Osteoblast (primary cell): ENCODE measurements around the gene TSPO2. TPM values are rescaled to one million over a fixed set of nuclear protein-coding genes. Genes with fewer than 3 reads are reported as not detected.

ENCODE experiments used
- DNase-seq: peaks from one replicate; pipeline ENCODE4 v3.0.0; 2011; ENCODE audit warnings: low spot score, mixed read lengths; ENCODE audit not compliant: insufficient read length; ENCODE audit errors: missing footprints
- H2AFZ ChIP-seq: 2 replicates; pipeline ENCODE4 v1.6.0; 2011; ENCODE audit warnings: mild to moderate bottlenecking, low read length
- H3K27ac ChIP-seq: 2 replicates; pipeline ENCODE4 v1.5.1; 2011; ENCODE audit warnings: mild to moderate bottlenecking, low read depth, low read length, moderate library complexity
- H3K27me3 ChIP-seq: 2 replicates; pipeline ENCODE4 v1.6.0; 2012; ENCODE audit warnings: mild to moderate bottlenecking, control low read depth, inconsistent platforms, low read length, moderate library complexity; ENCODE audit not compliant: insufficient read depth
- H3K36me3 ChIP-seq: 2 replicates; pipeline ENCODE4 v1.5.1; 2011; ENCODE audit warnings: mild to moderate bottlenecking, low read length, control low read depth, moderate library complexity; ENCODE audit not compliant: insufficient read depth
- H3K4me1 ChIP-seq: 2 replicates; pipeline ENCODE4 v1.5.1; 2011; ENCODE audit warnings: mild to moderate bottlenecking, low read length, control low read depth, moderate library complexity; ENCODE audit not compliant: insufficient read depth
- H3K4me2 ChIP-seq: 2 replicates; pipeline ENCODE4 v1.6.0; 2011; ENCODE audit warnings: mild to moderate bottlenecking, low read length; ENCODE audit not compliant: insufficient read depth
- H3K4me3 ChIP-seq: fragments of 200-600 bp; sonication (generic); 3 replicates; pipeline ENCODE4 v1.5.1; 2012; ENCODE audit warnings: mild to moderate bottlenecking, low read length, inconsistent platforms; ENCODE audit not compliant: insufficient read depth
- H3K79me2 ChIP-seq: 2 replicates; pipeline ENCODE4 v1.6.0; 2012; ENCODE audit warnings: mild to moderate bottlenecking, low read length, control low read depth, inconsistent platforms; ENCODE audit not compliant: insufficient read depth
- H3K9me3 ChIP-seq: 2 replicates; pipeline ENCODE4 v1.5.1; 2011; ENCODE audit warnings: low read depth, low read length, control low read depth
- H4K20me1 ChIP-seq: 2 replicates; pipeline ENCODE4 v1.6.0; 2012; ENCODE audit warnings: mild to moderate bottlenecking, low read length, control low read depth; ENCODE audit not compliant: insufficient read depth
- CTCF ChIP-seq: IDR thresholded peaks from 2 replicates; pipeline ENCODE4 v1.5.1; 2011; ENCODE audit warnings: mild to moderate bottlenecking, low read depth, low read length, moderate library complexity; ENCODE audit errors: extremely low read depth
- total RNA-seq: library from RNA; depleted of rRNA; stranded (reverse); fragments of >200 nt; gene quantifications from 2 replicates; pipeline ENCODE4 v1.2.3, GENCODE V29; 2012

The TSPO2 gene
- total RNA-seq, 1 donor: not detected

- TF ChIP-seq CTCF: no peak
These were observed 16.5 kb downstream of the TSPO2 start for GRCh38 chr6:41058783-41059181.

GRCh38 chr6:41059556-41059955 is 17.3 kb downstream of the TSPO2 start:
- no peaks in the 10 kb centered on the region for H3K9me3 ChIP-seq
- no peaks in the 10 kb centered on the region for H3K79me2 ChIP-seq
- TF ChIP-seq CTCF: no peak
- no peak overlapping the region for H3K27ac ChIP-seq
- H3K4me3 ChIP-seq: no peak overlapping the region
- H3K4me1 ChIP-seq: peaks cover 2% of the 10 kb centered on the region
- no peak overlapping the region for H3K4me2 ChIP-seq
- no peak overlapping the region for H2AFZ ChIP-seq
- peak; percentile 45 for DNase-seq
- no peaks in the 10 kb centered on the region for H3K36me3 ChIP-seq
- H3K27me3 ChIP-seq: peaks cover 3% of the 10 kb centered on the region
- H4K20me1 ChIP-seq: no peaks in the 10 kb centered on the region

More at GRCh38 chr6:41058783-41059181, 16.5 kb downstream of the TSPO2 start:
- Histone ChIP-seq H3K79me2 (no peaks in the 10 kb centered on the region), H3K36me3 (no peaks in the 10 kb centered on the region), H3K4me2 (no peak overlapping the region), H3K27ac (no peak overlapping the region), H3K9me3 (no peaks in the 10 kb centered on the region), H2AFZ (no peak overlapping the region), H3K4me1 (peaks cover 2% of the 10 kb centered on the region), H3K4me3 (no peak overlapping the region), H4K20me1 (no peaks in the 10 kb centered on the region), H3K27me3 (peaks cover 7% of the 10 kb centered on the region)
- DNase-seq: no peak

GRCh38 chr6:41061196-41061726 is 19.0 kb downstream of the TSPO2 start:
- no peak overlapping the region for H3K27ac ChIP-seq

GRCh38 chr6:41062056-41062455 is 19.8 kb downstream of the TSPO2 start:
- Histone ChIP-seq H3K27ac (no peak overlapping the region), H2AFZ (no peak overlapping the region), H3K4me2 (no peak overlapping the region), H3K36me3 (no peaks in the 10 kb centered on the region), H3K79me2 (no peaks in the 10 kb centered on the region), H3K27me3 (no peaks in the 10 kb centered on the region), H3K4me3 (no peak overlapping the region), H4K20me1 (no peaks in the 10 kb centered on the region), H3K9me3 (no peaks in the 10 kb centered on the region), H3K4me1 (peaks cover 2% of the 10 kb centered on the region)
- no peak for DNase-seq
- TF ChIP-seq CTCF: no peak

More at GRCh38 chr6:41061196-41061726, 19.0 kb downstream of the TSPO2 start:
- no peaks in the 10 kb centered on the region for H3K27me3 ChIP-seq
- no peak overlapping the region for H3K4me2 ChIP-seq
- DNase-seq: peak; percentile 15
- peaks cover 2% of the 10 kb centered on the region for H3K4me1 ChIP-seq
- no peaks in the 10 kb centered on the region for H3K36me3 ChIP-seq
- H3K4me3 ChIP-seq: no peak overlapping the region
- H4K20me1 ChIP-seq: no peaks in the 10 kb centered on the region
- no peaks in the 10 kb centered on the region for H3K79me2 ChIP-seq
- no peak overlapping the region for H2AFZ ChIP-seq
- no peaks in the 10 kb centered on the region for H3K9me3 ChIP-seq
- no peak for TF ChIP-seq CTCF
